RWPE2 (cell line): ENCODE data around the gene CDC6.

Experiments used
- ATAC-seq: fragments of 200-7000 bp; cut with Tn5 transposase; 3 replicates; pipeline ENCODE4 v1.9.1; 2021; ENCODE audit warnings: low read depth
- DNase-seq: peaks from one replicate; pipeline ENCODE4 v3.0.0-alpha.2; 2020; ENCODE audit warnings: low spot score
- H3K27ac ChIP-seq: fragments of 450-650 bp; 2 replicates; pipeline ENCODE4 v1.5.1; 2017; ENCODE audit warnings: mild to moderate bottlenecking; ENCODE audit not compliant: poor library complexity, severe bottlenecking
- H3K27me3 ChIP-seq: fragments of 250-450 bp; sonication (Bioruptor Pico); 2 replicates; pipeline ENCODE4 v1.5.1; 2021; ENCODE audit warnings: mild to moderate bottlenecking, moderate library complexity; ENCODE audit not compliant: insufficient read depth, poor library complexity, severe bottlenecking
- H3K36me3 ChIP-seq: fragments of 250-450 bp; sonication (Bioruptor Pico); 2 replicates; pipeline ENCODE4 v1.5.1; 2020; ENCODE audit warnings: low read depth, mild to moderate bottlenecking, moderate library complexity
- H3K4me1 ChIP-seq: fragments of 250-450 bp; sonication (Bioruptor Pico); 2 replicates; pipeline ENCODE4 v1.5.1; 2021; ENCODE audit warnings: mild to moderate bottlenecking, moderate library complexity; ENCODE audit not compliant: insufficient read depth, poor library complexity, severe bottlenecking
- H3K4me3 ChIP-seq: fragments of 250-450 bp; sonication (Bioruptor Pico); 2 replicates; pipeline ENCODE4 v1.5.1; 2021; ENCODE audit warnings: mild to moderate bottlenecking, moderate library complexity; ENCODE audit not compliant: severe bottlenecking
- H3K9me3 ChIP-seq: fragments of 250-450 bp; sonication (Bioruptor Pico); 2 replicates; pipeline ENCODE4 v1.5.1; 2021; ENCODE audit warnings: mild to moderate bottlenecking, moderate library complexity; ENCODE audit not compliant: severe bottlenecking
- CTCF ChIP-seq: fragments of 450-650 bp; IDR thresholded peaks from one replicate; pipeline ENCODE4 v1.5.1; 2017; ENCODE audit warnings: mild to moderate bottlenecking, moderate library complexity; ENCODE audit not compliant: poor library complexity, severe bottlenecking

CDC6 gene

DNA sequence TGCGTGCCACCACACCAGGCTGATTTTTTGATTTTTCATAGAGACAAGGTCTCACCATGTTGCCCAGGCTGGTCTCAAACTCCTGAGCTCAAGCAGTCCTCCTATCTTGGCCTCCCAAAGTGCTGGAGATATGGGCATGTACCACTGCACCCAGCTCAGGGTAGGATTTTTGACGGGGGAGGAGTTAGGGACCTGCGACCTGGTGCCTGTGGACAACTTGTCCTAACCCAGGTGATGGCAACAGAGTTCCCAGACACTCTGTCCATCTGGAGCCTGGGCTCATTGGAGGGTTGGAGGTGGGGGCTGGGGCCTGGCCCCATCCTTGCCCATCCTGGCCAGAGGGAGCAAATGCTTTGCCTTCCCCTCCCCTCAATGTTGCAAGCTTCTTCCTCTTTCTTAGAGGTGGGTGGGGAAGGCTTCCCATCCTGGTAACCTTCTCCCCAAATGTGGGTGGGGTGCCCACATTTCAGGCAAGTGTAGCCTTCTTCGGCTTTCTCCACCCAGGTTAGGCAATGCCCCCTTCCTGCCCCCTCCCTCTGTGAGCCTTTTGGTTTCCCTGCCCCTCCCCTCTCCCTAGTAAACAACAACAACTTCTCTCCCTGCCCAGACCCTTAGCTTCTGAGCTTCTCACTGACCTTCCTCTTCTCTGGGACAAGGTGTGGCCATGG lies 46.2 kb downstream of the CDC6 start:
- Histone ChIP-seq H3K9me3 (no peaks in the 10 kb centered on the region), H3K4me3 (no peak overlapping the region), H3K27ac (peak overlapping the region; percentile 21), H3K4me1 (peaks cover 27% of the 10 kb centered on the region), H3K27me3 (no peaks in the 10 kb centered on the region), H3K36me3 (peaks cover 28% of the 10 kb centered on the region)
- ATAC-seq: no peak; the same call in 2 of the 3 replicates
- TF ChIP-seq CTCF: no peak
- DNase-seq: no peak

- no peak overlapping the region for H3K4me3 ChIP-seq
- peaks cover 18% of the 10 kb centered on the region for H3K4me1 ChIP-seq
- no peak for TF ChIP-seq CTCF
- no peak for ATAC-seq
- no peaks in the 10 kb centered on the region for H3K27me3 ChIP-seq
- no peak for DNase-seq
- no peaks in the 10 kb centered on the region for H3K9me3 ChIP-seq
- H3K36me3 ChIP-seq: peaks cover 33% of the 10 kb centered on the region
- peak overlapping the region; percentile 21 for H3K27ac ChIP-seq
Observed at GRCh38 chr17:40335620-40336019, 47.9 kb downstream of the CDC6 start.

- no peaks in the 10 kb centered on the region for H3K9me3 ChIP-seq
- DNase-seq (no peak), ATAC-seq (no peak)
- peaks cover 21% of the 10 kb centered on the region for H3K36me3 ChIP-seq
- no peak for TF ChIP-seq CTCF
- no peak overlapping the region for H3K4me3 ChIP-seq
- no peaks in the 10 kb centered on the region for H3K27me3 ChIP-seq
- peaks cover 22% of the 10 kb centered on the region for H3K4me1 ChIP-seq
- H3K27ac ChIP-seq: no peak overlapping the region
Observed at GRCh38 chr17:40337351-40337750, 49.7 kb downstream of the CDC6 start.

- H3K27me3 ChIP-seq: no peaks in the 10 kb centered on the region
- peaks cover 22% of the 10 kb centered on the region for H3K4me1 ChIP-seq
- ATAC-seq: no peak
- DNase-seq: no peak
- H3K27ac ChIP-seq: no peak overlapping the region
- TF ChIP-seq CTCF: no peak
- H3K36me3 ChIP-seq: peaks cover 14% of the 10 kb centered on the region
- H3K4me3 ChIP-seq: no peak overlapping the region
- no peaks in the 10 kb centered on the region for H3K9me3 ChIP-seq
Observed at GRCh38 chr17:40338058-40338457, 50.4 kb downstream of the CDC6 start.

GRCh38 chr17:40338941-40339649 lies 51.4 kb downstream of the CDC6 start:
- no peak for ATAC-seq
- TF ChIP-seq CTCF: no peak
- Histone ChIP-seq H3K27ac (peak overlapping the region; percentile 3), H3K9me3 (no peaks in the 10 kb centered on the region), H3K36me3 (peaks cover 7% of the 10 kb centered on the region), H3K4me1 (peaks cover 26% of the 10 kb centered on the region), H3K27me3 (no peaks in the 10 kb centered on the region), H3K4me3 (no peak overlapping the region)
- DNase-seq: no peak
